GM19438 (cell line): ENCODE results near the gene GH1.
"Not testable (repeated sequence)": the region's sequence is repeated elsewhere in the genome, so short reads cannot be mapped to it uniquely, and the experiment has no call there.

Source experiments
- ATAC-seq: cut with Tn5 transposase; IDR thresholded peaks from one replicate; pipeline ENCODE4 v1.9.1; 2021; ENCODE audit warnings: low read depth; ENCODE audit not compliant: unreplicated experiment

GH1 gene

GRCh38 chr17:63901971-63902370 lies 16.7 kb downstream of the GH1 start:
- not testable (repeated sequence) for ATAC-seq

DNA sequence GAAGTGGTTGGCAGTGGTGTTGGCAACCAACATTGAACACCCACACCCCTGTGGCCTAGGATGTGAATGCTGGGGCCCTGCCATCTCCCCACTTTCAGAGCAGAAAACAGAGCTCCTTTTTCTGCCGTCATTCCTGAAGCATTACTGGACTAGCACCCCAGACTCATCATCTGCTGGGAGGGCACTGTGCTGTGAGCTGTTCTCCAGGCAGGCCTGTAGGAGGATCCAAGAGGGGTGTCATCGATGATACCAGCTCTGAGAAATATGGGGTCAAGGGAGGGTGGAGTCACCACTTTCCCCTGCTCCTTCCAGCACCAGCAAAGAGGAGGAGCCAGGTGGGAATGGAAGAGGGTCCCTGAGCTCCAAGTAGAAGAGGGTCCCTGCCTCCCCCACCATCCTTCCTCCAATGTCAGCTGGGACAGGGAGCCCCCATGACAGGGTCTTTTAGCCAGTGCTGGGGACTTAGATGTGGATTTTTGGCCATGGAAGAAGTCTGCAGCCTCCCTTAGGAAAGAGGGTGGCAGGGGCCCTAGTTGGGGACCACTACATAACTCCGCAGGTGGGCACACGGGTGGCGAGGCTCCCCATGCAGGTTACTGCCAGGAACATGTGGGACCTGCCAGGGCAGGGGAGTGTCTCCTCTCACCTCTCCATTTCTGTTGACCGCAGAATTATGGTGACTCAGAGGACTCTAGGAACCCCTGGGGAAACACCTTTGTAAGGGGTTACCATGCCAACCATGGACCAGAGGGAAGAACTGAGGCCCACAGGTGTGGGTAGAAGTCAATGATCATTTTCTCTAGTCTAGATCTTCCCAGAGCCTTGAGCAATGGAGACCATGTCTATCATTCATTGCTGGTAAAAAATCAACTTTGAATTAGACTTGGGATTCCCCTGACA lies 19.5 kb downstream of the GH1 start:
- not testable (repeated sequence) for ATAC-seq

DNA sequence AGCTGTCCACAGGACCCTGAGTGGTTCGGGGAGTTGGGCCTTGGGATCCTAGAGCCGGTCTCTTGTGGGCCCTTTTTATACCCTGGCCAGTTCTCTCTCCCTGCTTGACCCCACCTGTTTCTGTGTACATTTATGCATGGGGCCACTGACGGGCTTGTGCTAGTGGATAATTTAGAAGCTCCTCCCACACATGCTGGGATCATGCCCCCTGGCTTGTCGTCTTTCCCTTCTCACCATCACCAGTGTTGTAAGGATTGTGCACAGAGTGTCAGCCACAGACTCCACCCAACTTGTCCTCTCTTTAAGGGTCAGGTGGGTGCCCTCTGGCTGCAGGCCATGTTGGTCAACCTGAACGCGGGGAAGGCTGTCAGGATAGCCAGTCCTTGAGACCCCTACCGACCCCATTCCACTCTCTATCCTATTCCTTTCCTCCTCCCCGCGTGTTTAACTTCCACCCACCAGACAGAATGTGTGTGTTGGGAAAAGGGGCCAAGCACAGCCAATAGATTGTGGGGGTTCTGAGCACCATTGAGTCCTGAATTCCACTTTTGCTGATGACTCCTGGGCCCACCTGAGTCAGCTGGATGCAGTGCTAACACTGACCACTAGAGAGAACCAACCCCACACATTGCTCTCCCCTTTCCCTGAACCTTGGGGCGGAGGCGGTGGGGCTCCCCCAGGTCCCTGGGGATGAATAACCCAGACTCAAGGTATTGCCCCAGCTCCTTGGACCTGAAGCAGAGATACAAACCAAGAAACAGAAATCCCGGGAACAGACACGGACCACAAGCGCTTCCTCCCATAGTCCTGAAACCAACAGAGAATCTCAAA lies 21.9 kb downstream of the GH1 start, which contains the start of gene CSH1:
Gene CSH1 (minus strand): TSS at position 51 of the 831 bp plus-strand sequence. CDS start 63 bp downstream, outside the sequence.
- ATAC-seq = not testable (repeated sequence)

- ATAC-seq = not testable (repeated sequence)
These were observed 23.8 kb downstream of the GH1 start for GRCh38 chr17:63894821-63895220.

DNA sequence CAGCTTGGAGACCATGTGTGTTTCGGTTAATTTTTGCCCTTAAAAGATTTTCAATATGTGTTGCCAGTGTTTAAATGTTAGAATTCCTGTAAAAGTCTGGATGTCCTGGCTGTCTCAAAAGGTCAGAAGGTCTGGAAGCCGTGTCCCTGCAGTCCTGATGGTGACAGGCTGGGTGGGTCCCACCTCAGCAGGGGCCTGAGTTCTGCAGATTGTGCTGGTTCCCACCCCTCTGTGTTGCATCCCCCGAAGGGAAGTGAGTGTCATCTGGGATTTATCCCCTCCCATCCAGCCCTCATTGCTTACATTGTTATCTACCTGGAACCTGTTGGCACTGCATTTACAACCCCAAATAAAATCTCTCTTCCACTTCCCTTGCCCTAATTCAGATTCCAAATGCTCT lies 24.6 kb downstream of the GH1 start:
- not testable (repeated sequence) for ATAC-seq

GRCh38 chr17:63892316-63893037 lies 26.2 kb downstream of the GH1 start:
- not testable (repeated sequence) for ATAC-seq

DNA sequence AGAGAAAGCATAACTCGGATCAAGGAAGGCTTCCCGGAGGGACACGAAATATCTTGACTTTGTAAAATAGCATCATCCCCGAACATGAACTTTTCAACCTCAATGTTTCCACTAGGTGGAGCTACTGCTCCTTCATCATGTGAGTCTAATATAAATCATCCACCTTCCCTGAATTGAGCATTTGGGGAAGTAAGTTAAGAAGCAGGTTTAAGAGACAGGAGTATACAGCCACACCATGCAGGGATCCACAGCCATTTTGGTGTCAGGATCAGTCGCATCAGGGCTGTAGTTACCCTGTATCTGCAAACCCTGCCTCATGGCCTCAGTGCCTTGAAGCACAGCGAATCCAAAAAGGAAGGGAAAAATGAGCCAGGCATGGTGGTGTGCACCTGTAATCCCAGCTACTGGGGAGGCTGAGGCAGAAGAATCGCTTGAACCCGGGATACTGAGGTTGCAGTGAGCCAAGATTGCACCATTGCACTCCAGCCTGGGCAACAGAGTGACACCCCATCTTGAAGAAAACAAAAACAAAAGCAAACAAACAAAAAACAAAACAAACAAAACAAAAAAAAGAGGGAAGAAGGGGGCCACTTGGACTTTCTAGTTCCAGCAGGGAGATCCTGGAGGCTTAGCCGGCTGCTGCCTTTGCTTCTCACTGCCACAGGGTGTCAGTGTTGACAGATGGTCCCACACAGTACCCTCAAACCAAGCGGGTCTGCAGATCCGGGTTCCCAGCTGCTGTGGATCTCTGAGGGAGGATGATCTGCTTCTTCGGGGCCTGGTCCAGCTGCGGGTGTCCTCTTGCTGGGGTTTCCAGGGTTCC lies 29.4 kb downstream of the GH1 start:
- ATAC-seq = not testable (repeated sequence)

GRCh38 chr17:63885119-63885518 lies 33.5 kb downstream of the GH1 start:
- ATAC-seq = not testable (repeated sequence)

GRCh38 chr17:63882626-63883126 lies 36.0 kb downstream of the GH1 start:
- not testable (repeated sequence) for ATAC-seq

GRCh38 chr17:63881935-63882601 lies 36.6 kb downstream of the GH1 start, which contains the start of gene GH2:
Gene GH2, minus strand, starts transcription at chr17:63881944. Its CDS starts 143 bp downstream, at chr17:63881801.
- ATAC-seq = no peak

GRCh38 chr17:63881337-63881736 lies 37.3 kb downstream of the GH1 start:
- ATAC-seq = not testable (repeated sequence)

DNA sequence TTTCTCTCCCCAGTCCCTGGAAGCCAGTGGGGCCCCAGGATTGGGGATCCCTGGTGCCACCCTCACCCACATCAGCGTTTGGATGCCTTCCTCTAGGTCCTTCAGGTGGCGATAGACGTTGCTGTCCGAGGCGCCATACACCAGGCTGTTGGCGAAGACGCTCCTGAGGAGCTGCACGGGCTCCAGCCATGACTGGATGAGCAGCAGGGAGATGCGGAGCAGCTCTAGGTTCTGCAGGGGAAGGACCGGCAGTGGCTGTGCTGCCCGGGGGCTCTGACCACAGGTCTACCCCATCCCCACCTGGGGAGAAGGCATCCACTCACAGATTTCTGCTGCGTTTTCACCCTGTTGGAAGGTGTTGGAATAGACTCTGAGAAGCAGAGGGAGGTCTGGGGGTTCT lies 37.9 kb downstream of the GH1 start:
- ATAC-seq = no peak

DNA sequence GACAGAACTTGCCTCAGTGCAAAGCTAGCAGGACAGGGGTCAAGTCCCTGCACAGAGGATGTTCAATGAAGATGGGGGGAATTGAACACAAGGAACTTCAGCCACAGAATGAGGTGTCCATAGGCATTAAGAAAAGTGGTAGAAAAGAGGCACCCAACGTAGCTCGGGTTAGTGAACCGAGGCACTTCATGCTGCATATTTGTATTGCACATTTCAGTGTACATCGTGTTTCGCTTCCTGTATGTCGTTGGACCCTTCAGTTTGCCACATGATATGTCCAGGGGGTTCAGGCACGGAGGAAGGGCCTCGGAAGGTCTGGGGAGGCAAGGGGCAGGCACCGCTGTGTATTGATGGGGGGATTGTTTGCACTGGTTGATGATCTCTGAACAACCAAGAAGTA lies 40.2 kb downstream of the GH1 start:
- ATAC-seq = not testable (repeated sequence)

GRCh38 chr17:63874693-63875092 lies 43.9 kb downstream of the GH1 start:
- not testable (repeated sequence) for ATAC-seq

GRCh38 chr17:63874061-63874626 lies 44.5 kb downstream of the GH1 start:
- ATAC-seq = not testable (repeated sequence)

GRCh38 chr17:63873577-63873976 lies 45.1 kb downstream of the GH1 start, which contains the start of gene CSH2:
Gene CSH2, minus strand, starts transcription at chr17:63873677. Its CDS starts 63 bp downstream, at chr17:63873614.
- ATAC-seq = not testable (repeated sequence)

GRCh38 chr17:63871646-63872365 lies 46.8 kb downstream of the GH1 start:
- ATAC-seq = not testable (repeated sequence)

DNA sequence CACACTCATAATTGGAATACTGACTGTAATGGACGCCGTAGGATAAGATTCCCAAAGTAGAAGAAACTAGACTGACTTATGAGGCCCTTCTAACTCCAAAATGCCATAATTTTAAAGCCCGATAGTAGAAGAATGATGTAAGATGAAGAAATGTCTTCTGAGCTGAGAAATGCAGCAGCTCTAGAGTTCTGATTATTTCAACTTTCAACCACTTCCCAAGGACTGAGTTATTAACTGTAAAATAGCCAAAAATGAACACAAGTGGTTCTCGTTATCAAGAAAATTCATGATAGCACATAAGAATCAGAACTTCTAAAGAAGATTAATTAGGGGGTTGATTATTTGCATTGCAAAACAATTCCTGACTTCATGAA lies 48.4 kb downstream of the GH1 start:
- not testable (repeated sequence) for ATAC-seq
